ENCODE measurements around the gene SKOR1. TPM values are rescaled to one million over a fixed set of nuclear protein-coding genes. Genes with fewer than 3 reads are reported as not detected.

The SKOR1 gene
- polyA plus RNA-seq, 1 donor, result 0.47 TPM

DNA sequence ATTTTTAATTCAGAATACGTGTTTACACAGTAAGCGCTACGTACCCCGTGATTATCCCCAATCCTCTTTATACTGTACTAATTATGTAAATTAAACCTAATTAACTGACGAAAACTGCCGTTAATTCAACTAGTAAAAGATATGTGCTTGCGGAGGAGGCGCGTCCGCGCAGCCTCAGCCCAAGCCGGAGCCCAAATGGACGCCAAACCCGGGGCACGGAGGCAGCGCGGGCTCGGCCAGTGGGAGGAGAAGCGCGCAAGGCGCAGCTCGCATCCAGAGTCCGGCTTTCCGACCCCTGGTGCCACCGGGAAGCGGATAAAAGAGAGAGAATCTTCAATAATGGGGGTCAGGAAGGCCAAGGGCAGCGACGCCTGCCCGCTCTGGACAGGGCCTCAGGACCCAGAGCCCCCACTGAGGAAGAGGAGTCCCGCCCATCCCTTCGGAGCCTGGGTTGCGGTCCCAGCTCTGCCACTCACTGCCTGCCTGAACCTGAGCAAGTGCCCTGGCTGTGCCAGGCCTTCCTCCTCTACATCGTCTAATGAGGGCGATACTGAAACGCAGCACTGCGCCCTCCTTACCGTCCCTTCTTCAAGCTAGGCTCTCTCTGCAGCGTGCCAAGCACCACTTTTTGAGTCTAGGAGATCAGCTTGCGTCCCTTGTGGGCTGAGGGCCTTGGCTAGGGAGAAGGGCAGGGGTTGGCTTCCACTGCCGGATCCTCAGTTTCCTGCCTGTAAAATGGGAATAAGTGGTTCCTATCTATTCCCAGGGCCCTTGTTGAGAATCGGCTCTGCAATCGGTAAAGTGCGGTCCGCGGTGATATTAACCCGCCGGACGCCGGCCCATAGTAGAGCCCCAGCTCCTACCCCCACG lies 5.0 kb upstream of the SKOR1 start:
- no peak for DNase-seq (ENCODE audit: low read depth)

DNA sequence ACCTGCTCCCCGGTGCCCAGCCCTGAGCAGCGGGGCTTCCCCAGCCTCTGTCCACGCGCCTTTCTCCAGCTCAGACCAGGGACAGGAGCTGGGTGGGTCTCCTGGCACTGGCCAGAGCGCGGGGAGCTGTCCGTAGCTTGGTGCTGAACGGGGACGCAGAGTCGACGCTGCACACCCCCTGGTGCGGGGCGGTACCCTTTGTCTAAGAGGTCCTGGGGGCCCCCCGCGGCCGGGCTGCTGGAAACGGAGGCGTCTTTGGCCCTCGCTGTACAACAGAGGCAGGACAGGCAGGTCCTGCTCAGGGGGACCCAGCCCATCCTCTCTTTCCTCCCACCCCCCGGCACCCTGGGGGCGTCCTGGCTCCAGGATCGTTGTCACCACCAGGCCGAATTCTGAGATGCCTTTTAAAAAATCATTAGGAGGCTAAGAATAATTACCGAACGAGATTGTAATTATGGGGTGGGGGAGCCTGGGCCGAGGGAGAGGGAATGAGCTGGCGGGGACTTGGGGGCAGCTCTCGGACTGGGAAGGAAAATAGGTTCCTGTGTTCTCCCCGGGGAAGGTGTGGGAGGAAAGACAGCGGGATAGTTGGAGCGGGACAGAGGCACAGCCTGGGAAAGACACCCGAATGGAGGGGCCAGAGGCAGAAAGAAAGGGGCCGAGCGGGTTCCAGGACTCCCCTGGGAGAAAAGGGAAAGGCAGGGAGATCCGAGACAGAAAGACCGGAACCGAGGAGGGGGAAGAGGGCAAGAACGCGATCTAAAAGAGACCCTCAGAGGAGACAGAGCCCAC lies 4.1 kb upstream of the SKOR1 start:
- no peak for DNase-seq (ENCODE audit: low read depth)

DNA sequence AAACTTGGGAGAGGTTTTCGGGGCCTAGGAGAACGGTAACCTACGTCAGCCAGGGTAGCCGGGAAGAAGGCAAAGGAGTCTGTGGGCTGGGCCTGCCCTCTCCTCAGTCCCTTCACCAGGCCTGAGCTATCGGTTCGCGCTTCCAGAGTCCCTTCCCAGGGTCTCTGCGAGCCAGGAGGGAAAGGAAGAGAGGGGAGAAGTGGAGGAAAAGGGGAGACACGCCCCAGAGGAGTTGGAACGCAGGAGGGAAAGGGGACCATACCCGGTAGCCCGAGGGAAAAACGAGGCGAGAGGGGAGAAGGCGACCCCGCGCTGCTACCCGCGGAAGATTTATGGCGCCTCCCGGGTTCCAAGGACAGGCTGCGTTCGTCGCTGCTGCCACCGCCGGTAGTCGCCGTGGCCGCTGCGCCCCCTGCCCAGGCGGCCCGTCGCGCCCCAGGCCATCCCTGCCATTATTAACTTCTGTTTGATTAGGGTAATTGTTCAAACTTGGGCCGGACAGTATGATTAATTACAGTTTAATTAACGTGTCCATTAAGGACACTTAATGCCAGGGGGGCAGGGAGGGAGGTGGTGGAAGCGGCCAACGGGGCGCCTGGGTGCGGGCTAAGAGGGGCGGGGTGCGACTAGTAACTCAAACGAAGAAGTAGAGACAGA lies 3.4 kb upstream of the SKOR1 start:
- DNase-seq (ENCODE audit: low read depth), result no peak

DNA sequence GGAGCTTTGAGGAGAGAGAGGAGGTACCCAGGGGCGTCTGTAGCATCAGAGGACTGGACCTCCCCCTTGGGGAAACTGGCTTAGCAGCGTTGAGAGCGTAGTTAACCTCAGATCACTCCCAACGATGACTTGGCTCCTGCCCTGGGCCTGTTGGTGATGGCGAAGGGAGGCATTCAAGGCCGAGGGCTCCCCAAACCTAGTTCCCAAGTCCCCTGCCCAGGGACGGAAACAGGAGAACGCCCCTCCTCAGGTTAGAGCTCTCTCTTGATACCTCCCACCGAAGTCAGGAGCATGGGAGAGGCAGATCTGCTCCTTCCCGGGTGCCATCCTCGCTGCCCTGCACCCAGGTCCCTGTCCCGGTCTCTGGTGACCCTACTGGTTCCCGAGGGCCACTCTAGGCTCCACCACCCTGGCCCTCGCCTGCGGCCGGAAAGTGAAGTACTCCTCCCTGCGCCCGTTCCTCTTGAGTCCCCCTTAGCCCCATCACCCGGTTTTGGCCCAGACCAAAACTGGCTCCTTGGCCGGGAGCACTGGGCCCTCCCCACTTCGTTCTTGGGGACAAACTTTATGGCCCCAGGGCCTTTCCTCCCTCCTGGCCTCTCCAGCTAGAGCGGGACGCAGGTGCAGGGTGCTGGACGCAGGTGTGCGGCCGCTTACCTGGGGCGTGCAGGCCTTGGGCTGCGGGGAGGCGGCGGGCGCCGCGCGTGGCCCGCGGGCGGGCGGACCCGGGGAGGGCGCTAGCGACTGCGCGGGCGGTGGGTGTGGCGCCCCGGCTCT lies 2.6 kb upstream of the SKOR1 start:
- DNase-seq (ENCODE audit: low read depth), result no peak

DNA sequence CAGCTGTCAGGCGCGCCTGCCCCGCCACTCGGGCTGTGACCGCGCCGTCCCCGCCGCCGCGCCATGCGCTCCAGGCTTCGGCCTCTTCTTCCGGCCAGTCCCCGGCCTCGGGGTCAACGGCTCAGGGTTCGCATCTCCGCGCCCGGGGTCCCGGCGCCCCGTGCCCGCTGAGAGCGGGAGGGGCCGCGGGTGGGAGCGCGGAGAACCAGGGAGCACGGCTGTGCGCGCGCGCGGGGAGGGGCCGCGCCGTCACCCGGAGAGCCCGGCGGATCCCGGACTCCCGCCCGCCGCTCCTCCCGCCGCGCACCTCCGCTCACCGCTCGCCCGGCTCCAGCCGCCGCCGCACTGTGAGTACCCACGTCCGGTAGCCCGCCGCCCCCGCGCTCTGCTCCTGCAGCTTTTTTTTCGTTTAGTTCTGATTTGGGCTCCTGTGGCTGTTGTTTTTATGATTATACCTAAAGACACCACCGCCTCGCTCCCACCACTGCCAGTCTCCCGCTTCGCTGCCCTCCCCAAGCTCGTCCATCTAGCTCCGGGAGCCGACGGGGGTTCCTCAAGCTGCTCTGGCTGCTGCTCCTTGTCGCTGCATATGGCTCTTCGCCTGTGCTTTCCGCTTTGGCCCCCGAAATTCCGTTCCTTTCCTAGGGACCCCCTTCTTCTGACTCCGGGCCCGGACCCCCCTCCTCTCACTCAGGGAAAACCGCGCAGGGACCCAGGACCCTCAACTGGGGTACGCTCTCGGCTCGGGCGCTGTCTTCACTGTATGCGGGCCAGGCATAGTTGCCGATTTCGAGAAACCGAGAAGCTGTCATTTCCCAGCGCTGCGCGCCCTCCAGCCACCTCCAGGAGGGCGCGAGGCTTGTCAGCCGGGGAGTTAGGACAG lies 1.8 kb upstream of the SKOR1 start:
- no peak for DNase-seq (ENCODE audit: low read depth)

DNA sequence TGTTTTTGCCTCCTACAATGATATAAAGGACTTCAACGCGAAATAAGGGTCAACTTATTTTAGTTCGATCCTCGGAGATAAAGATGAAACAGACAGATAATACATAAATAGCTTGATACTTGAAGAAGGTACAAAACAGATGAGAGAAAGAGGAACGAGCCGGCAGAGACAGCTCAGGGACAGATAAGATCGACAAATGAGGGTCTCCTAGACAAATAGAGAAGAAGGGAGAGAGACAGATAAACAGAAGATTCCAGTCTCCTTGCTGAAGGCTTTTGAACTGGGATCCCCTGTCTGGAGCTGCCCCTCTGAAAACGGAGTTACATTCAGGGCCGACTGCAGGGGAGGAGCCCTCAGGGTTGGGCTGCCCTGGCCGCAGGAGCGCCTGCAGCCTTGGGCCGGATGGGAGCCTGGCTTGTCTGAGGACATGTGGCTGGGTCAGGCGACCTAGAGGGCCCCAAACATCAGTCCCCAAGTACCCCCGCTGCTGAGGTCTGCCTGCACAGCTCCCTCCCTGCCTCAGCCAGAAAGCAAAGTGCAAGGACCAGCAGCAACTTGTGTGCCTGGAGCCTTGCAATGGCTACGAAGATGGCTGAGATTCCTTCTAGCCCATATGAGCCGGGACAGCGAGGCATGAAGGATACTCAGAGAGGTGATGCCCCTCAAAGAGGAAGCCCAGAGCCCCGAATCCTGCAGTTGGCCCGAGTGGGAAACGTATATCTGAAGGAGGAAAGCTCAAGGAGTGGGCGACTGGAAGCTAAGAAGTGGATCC lies 926 bp upstream of the SKOR1 start:
- no peak for DNase-seq (ENCODE audit: low read depth)

DNA sequence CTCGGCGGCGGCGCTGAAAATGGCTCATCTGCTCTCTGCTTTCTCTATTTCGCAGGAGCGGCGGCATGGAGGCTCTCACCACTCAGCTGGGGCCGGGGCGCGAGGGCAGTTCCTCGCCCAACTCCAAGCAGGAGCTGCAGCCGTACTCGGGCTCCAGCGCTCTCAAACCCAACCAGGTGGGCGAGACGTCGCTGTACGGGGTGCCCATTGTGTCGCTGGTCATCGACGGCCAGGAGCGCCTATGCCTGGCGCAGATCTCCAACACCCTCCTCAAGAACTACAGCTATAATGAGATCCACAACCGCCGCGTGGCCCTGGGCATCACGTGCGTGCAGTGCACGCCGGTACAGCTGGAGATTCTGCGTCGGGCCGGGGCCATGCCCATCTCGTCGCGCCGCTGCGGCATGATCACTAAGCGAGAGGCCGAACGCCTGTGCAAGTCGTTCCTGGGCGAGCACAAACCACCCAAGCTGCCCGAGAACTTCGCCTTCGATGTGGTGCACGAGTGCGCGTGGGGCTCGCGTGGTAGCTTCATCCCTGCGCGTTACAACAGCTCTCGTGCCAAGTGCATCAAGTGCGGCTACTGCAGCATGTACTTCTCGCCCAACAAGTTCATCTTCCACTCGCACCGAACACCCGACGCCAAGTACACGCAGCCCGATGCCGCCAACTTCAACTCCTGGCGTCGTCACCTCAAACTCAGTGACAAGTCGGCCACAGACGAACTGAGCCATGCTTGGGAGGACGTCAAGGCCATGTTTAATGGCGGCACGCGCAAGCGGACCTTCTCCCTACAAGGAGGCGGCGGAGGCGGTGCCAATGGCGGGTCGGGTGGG lies 790 bp downstream of the SKOR1 start:
- DNase-seq (ENCODE audit: low read depth), result no peak

DNA sequence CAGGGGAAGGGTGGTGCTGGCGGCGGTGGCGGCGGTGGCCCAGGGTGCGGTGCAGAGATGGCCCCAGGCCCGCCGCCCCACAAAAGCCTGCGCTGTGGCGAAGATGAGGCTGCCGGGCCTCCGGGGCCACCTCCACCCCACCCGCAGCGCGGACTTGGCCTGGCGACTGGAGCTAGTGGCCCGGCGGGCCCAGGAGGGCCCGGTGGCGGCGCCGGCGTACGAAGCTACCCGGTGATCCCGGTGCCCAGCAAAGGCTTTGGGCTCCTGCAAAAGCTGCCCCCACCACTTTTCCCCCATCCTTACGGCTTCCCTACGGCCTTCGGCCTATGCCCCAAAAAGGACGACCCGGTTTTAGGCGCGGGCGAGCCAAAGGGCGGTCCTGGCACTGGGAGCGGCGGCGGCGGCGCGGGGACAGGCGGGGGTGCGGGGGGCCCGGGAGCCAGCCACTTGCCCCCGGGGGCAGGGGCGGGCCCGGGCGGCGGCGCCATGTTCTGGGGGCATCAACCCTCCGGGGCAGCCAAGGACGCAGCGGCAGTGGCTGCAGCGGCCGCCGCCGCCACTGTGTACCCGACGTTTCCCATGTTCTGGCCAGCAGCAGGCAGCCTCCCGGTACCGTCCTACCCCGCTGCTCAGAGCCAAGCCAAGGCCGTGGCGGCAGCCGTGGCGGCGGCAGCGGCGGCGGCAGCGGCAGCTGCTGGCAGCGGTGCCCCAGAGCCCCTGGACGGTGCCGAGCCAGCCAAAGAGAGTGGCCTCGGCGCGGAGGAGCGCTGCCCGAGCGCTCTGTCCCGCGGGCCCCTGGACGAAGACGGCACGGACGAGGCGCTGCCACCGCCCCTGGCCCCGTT lies 1.6 kb downstream of the SKOR1 start:
- DNase-seq (ENCODE audit: low read depth), result no peak

DNA sequence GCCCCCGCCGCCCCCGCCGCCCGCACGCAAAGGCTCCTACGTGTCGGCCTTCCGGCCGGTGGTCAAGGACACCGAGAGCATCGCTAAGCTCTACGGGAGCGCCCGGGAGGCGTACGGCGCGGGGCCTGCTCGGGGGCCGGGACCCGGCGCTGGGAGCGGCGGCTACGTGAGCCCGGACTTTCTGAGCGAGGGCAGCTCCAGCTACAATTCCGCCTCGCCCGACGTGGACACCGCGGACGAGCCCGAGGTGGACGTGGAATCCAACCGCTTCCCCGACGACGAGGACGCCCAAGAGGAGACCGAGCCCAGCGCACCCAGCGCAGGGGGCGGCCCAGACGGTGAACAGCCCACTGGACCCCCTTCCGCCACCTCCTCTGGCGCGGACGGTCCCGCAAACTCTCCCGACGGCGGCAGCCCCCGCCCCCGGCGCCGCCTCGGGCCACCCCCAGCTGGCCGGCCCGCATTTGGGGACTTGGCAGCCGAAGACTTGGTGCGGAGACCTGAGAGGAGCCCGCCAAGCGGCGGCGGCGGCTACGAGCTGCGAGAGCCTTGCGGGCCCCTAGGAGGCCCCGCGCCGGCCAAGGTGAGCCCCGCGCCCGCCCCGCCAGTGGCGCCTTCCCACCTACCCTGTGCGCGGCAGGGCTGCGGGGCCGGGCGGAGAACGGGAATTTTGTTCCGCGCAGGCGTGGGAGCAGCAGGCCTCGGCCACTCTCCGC lies 2.4 kb downstream of the SKOR1 start:
- DNase-seq (ENCODE audit: low read depth), result no peak

DNA sequence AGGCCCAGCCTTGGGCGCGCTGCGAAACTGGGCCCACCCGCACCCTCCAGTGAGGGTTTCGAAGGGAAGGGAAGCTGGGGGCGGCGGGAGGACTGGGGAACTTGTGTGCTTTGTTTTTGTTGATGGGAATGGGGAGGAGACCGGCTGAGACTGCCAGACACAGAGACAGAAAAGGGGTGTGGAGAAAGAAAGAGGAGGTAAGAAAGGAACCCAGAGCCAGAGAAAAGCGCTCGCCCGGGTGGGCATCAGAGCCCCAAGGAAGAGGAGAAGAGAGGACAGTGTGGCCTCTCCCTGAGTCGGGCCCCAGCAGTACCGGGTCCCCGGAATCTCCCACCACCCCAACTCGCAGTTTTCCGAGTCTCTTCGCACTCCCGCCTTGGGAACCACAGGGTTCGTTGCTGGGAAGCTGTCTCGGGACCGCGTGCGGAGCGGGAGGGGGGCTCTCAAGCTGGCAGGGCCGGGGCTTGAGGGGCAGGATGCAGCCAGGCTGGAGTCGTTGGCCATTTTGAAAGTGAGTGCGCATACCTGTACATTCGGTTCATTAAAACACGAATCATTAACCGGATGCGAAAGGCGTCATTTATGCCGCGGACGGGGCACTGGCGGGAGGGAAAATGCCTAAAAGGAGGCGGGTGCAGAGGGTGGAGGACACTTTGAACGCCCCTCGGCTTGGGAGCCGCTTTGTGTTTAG lies 3.1 kb downstream of the SKOR1 start:
- DNase-seq (ENCODE audit: low read depth), result no peak

DNA sequence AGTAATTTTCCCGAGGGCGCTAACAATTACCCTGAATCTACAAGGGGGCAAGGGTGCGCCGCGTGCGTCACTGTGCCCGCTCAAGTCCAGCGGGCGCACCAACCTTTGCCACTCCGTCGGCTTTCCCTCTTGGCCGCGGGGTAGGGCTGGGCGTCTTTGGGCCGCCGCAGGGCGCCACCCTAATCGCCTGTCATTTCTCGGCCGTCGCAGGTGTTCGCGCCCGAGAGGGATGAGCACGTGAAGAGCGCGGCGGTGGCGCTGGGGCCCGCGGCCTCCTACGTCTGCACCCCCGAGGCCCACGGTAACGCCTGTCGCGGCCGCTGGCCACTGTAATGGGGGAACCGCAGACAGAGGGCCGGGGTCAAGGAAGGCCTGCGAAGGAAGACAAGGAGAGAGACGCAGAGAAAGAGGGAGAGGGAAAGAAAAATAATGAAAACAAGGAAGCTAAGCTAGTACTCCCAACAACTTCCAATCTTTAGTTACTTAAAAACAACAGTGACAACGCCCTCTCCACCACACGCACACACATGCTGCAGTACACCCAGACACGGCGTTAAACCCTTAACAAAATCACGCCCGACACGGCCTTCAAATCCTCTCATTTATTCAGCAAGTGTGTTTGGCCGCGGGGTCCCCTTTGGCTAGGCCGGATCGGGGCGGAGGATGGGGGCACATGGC lies 3.8 kb downstream of the SKOR1 start:
- DNase-seq (ENCODE audit: low read depth), result no peak

DNA sequence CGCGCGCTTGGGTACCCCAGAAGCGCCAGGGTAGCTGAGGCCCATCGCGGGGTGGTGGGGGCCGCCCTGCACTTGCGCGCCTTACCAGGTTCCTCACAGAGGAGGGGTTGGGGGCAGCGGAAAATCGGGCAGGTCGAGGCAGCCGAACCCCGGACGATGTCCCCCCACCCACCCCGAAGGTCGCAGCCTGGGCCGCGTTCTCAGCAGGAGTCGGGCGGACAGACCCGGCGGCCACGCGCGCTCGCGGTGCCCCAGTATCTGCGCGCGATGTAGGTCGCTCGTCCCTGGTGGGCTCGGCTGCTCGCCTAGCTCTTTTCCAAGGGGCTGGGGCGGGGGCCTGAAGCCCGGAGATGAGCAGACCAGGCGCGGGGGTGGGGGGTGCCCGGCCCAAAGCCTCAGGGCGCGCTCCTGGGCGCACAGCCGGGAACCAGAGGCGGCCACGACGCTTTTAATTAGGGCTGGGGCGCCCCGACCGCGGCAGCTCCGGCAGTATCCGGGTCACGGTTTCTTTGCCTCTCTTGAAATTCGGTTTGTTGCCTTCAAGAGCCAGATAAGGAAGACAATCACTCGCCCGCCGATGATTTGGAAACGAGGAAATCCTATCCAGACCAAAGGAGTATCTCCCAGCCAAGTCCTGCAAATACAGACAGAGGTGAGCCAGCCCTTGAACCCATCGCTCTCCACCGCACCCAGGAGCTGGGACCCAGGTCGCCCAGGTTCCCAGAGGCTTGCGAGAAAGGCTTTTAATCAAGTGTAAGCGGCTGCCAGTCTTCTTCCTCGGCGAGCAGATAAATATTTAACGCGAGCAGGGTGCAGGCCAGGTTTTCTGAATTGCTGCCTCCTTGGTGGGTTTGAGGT lies 4.6 kb downstream of the SKOR1 start:
- no peak for DNase-seq (ENCODE audit: low read depth)

DNA sequence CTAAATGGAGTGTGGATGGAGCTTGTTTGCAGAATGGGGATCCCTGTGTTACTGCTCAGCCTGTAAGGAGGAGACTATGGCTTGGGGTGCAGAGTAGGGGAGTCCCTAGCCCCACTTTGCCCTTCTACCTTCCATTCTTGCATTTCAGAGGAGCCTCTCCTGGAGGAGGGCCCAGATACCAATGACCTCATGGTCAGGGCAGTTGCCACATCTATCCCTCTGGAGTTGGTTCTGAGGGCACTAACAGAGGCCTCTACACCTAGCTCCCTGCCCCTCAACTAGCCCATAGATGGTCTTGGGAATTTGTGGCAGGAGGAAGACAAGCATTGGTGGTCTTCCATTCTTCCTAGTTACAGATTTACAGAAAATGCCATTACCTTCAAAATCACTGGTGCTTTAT lies 6.1 kb downstream of the SKOR1 start:
- DNase-seq (ENCODE audit: low read depth), result no peak

DNA sequence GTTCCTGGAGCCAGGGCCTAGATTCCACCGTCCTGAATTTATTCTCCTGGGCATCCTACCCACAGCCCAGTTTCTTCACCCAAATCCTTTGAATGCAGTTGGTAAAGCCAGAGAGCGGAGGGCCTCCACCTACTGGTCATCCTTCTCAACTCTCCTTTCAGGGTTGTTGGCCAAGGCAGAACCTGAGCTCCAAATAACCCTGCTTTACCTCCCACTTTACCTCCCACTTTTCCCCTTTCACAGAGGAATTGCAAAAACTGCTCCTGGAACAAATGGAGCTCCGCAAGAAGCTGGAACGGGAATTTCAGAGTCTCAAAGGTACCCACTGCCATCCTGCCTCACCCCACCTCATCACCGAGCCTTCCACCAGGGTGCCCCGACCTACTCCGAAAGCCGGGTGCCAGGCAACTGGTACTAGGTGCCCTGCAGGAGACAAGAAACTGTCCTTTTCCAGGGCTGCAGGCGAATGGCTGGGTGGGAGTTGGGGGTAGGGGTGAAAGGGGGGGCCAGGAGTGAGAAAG lies 6.8 kb downstream of the SKOR1 start:
- DNase-seq (ENCODE audit: low read depth), result no peak
